ENCODE data around the gene EIF4G3. TPM values are rescaled to one million over a fixed set of nuclear protein-coding genes. Genes with fewer than 3 reads are reported as not detected.

EIF4G3 gene
- total and polyA plus RNA-seq, 9 of the 15 experiments (the other 6 are each of a cell fraction or from before 2014, with no cell fraction given), result 6.7 to 40.5 (median 32.1) TPM

GRCh38 chr1:21082073-21082472, 94.6 kb downstream of the EIF4G3 start:
- DNase-seq (ENCODE audit: extremely low read depth in 1 of 4, low spot score in 3 of 4), result no peak
- ATAC-seq, result no peak
- H4K20me1 ChIP-seq (replicated peaks; ENCODE audit: control insufficient read depth, insufficient read depth, low read length), result no peaks in the 10 kb centered on the region
- H3K9ac ChIP-seq (ENCODE audit: insufficient read depth in 1 of 2, low read depth in 2 of 2, low read length in 2 of 2), result no peak overlapping the region
- H3K4me2 ChIP-seq (ENCODE audit: insufficient read depth, low read length), result no peak overlapping the region
- no peaks in the 10 kb centered on the region for H3K27me3 ChIP-seq (ENCODE audit: control insufficient read depth in 2 of 2, insufficient read depth in 2 of 2, low read length in 2 of 2)
- H3K36me3 ChIP-seq (ENCODE audit: control insufficient read depth, insufficient read depth, low read length), result peaks cover 7% of the 10 kb centered on the region; the same call in 1 of the 3 replicates
- BruUV-seq (replicated peaks), result no TSS peak
- ChIA-PET CTCF (ENCODE audit: low intra/inter-chr PET ratio) (no interaction called here), POLR2A (interaction anchor here (1.1 kb wide), 1 partner anchor 9 kb away, joined by 4 read pairs; no protein-coding TSS in a partner anchor)
- H3K9me1 ChIP-seq (ENCODE audit: control insufficient read depth, insufficient read depth, low read length), result no peaks in the 10 kb centered on the region
- no peak for FAIRE-seq
- TF ChIP-seq KLF13 (tag; IDR thresholded peaks at IDR 0.05; ENCODE audit: borderline replicate concordance, low read depth) (no peak), ZNF668 (CRISPR knock-in tag; IDR thresholded peaks at IDR 0.05) (no peak), ZNF407 (IDR thresholded peaks at IDR 0.05; ENCODE audit: low read depth) (no peak), JUNB (CRISPR knock-in tag; conservative IDR thresholded peaks at IDR 0.05) (no peak), ZNF274 (IDR thresholded peaks at IDR 0.05; ENCODE audit: borderline replicate concordance, low read depth, low read length) (no peak)
- 94% methylated on average over 6 of the region's 6 CpGs for WGBS (ENCODE audit: insufficient coverage, low coverage, missing lambda C conversion rate)
- H3K27ac ChIP-seq (ENCODE audit: extremely low read depth, low read depth, low read length), result no peak overlapping the region
- intact Hi-C loops (cut with micrococcal nuclease), result no loop called here
- no peak overlapping the region for H3K4me3 ChIP-seq
- H3K79me2 ChIP-seq (ENCODE audit: control insufficient read depth, insufficient read depth, low read length), result no peaks in the 10 kb centered on the region
- in situ Hi-C loops (cut with MboI), result no loop called here
- H3K9me3 ChIP-seq (replicated peaks; ENCODE audit: control insufficient read depth, insufficient read depth, low read depth, low read length), result no peaks in the 10 kb centered on the region
- no peak overlapping the region for H2AFZ ChIP-seq (ENCODE audit: low read depth, low read length)
- H3K4me1 ChIP-seq (replicated peaks in 1 of 2; ENCODE audit: control insufficient read depth in 2 of 2, insufficient read depth in 2 of 2, low read length in 2 of 2), result no peaks in the 10 kb centered on the region

Measured in K562 (cell line).